Colon (tissue), 2 donors: ENCODE results near the gene C16orf78.

Source experiments
- FAIRE-seq: peaks from 2 replicates; lab custom pipeline; 2012; peaks lifted over from hg19 to GRCh38; lab: Jason Lieb, UNC
- donor health status: control.
- donor health status: control.

Gene C16orf78, protein sequence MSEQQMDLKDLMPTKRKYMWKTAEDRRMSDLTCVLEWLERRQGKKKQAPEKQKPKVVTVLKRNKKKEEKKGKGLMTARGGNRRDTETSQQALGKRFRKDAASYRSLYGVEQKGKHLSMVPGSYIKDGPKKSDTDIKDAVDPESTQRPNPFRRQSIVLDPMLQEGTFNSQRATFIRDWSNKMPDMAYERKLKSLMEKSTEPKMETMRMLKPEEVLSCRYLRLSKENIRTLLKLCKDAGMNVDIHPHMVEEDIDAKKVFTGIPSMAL

DNA sequence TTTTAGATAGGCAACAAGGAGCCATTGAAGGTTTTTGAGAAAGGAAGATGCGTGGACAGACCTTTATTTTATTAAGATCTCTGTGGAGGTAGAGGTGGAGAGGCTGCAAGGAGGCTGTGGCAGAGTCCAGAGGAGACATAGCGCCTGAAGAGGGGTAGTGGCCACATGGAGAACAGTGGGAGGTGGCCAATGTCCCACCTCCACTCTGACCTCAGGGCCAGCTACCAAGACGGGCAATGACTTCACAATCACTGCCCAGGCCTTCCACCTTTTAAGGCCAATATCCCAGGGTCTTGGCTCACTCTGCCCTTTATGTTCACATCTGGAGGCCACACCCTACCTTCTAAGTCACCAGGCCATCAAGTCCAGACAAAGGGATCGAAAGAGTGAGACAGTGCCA lies at the start of gene C16orf78:
TSS of gene C16orf78 (plus strand) at position 301 of the 400 bp plus-strand sequence. CDS start 136 bp downstream, outside the sequence.
- FAIRE-seq = no peak

DNA sequence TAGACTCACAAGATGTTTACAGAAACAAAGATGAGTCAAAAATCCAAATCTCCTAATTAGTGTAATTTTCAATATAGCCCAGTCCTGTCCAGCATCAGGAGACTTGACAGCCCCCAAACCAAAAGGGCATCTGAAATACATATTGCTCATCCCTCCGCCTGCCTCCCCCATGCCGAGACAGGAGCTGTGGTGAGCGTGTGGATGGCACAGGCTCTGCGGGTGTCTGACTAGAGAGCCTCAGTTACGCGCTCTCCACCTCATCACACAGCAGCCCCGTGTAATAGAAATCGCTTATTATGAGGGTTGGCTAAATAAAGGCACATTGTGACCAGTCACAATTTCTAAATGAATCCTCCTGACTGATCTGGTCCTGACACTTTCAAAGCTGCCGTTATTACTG lies 48.9 kb upstream of the C16orf78 start:
- FAIRE-seq = no peak

DNA sequence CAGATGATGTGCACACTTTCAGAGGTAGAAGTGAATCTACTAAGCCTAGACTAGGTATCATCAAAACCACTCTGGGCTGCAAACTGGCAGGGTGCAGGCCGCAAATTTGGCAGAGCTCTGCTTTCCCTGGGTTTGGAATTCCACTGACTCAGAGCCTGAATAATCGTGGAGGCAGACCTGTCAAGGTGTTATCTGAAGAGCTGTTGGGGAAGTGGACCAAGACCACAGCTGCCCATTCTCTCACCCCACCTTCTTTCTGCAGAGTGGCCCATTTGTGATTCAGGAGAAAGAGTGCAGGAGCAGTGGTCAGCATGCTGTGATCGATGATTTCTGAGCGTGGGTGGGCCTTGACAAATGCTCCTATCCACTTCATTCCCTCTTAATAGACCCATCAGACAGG lies 46.1 kb upstream of the C16orf78 start:
- no peak for FAIRE-seq

DNA sequence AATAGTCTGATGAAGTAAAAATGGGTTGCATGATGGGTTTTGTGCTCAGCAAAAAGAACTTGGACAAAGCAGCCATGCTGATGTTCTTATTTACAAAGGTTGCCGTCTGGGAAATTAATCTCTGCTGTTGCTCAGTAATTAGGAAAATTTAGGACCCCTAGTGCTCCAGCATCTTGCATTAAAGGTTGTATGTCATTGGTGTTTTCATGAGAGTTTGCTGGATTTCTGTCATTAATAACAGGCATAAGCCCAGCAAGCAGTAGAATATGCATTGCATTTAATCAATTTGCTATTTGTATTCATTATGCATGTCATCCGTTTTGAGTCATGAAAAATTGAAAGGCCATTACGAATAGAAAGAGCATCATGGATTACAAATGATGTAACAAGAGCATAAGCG lies 45.3 kb upstream of the C16orf78 start:
- FAIRE-seq = no peak

DNA sequence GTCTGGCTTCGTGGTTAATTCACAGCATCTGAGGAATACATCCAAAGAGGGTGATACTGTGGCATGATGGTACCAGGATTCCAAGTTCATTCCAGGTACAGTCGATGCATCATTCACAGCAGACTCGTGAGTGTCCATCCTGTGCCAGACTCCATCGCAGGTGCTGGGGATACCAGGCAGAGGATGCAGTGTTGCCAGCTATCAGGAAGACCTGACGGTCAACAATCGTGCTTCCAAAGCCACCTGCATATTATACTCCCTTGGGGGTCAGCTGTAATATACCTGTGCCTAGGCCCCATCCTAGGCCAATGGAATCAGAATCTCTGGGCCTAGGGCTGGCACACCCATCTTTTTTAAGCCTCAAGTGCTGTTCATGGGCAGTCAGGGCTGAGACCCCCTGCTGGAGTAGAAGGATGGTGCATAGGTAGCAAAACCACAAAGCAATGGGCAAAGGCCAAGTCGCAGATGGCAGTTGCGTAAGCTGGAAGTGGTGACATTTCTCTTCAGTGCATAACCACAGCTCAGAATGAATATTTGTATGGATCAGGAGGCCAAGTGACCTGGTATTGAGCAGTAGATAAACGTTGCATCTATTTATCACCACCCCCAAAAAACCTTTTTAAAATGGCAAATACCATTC lies 42.9 kb upstream of the C16orf78 start:
- no peak for FAIRE-seq

DNA sequence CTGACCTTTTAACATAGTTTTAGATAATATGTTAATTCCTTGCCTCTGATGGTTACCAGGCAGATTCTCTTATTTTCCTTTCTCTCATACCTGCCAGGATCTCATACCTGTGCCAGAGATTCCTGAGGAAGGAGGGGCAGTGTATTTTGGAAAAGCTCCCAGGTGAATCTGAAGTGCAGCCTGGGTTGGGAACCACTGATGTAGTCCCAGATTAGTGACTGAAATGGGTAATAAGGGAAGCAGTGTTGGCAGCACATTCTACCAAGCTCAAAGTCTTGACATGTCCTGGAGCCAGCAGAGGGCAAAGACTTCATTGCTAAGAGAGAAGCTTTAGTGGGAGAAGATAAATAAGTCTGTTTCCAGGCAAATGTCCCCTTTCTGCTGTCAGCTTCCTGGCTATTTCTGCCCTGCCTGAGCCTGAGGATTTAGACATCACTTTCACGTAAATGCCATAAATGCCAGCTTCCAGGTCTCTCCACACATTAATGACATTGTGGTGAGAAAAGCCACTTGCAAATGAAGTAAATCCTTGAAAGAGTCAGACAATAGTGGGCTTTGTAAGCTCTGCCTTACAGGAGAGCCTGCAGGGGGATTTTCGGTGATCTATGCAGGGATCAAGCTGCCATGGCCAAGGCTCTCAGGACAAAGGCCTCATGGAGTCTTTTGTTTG lies 40.9 kb upstream of the C16orf78 start:
- FAIRE-seq = no peak

DNA sequence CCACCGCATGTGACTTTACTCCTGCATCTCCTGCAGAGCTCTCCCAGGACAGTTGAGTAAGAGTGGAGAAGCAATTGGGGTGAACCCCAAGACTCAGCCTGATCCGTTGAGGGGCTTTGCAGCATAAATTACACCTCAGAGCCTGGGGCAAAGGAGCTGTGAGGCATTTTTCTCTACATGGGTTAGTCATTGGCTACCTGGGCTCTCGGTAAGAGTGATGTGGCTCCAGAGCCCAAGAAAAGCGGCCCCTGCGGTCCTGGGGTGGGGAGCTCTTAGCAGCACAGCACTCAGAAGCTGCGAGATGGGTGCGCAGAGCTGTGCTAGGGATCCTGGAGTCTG lies 40.4 kb upstream of the C16orf78 start:
- no peak for FAIRE-seq

DNA sequence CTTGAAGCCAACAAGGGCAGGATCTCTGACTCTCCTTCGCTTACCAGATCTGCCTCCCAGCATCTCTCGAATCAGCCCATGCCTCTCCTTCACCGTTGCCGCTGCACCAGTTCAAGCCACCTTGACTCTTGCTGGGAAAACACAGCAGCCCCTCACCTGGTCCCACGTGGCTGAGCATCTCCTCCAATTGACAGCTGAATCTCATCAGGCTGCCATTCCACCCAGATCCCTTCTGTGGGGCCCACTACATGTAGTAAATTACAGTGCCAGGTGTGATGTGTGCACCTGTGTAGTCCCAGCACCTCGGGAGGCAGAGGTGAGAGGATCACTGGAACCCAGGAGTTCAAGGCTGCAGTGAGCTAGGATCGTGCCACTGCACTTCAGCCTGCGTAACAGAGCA lies 37.8 kb upstream of the C16orf78 start:
- no peak for FAIRE-seq

DNA sequence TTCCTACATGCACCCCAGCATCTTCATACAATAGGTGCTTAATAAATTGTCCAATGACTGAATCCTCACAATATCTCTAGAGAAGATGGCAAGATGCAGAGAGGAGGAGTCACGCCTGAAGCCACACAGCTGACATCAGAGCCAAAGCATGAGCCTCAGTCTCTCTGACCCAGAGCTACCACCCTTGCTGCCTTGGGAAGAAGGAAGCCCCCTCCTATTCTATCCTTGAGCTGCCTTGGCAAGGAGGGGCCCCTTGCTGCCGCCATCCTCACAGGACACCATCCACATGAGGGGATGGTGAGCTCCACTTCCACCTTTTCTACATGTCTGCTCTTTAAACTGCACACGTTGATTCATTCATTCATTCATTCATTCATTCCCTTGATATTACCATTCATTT lies 37.0 kb upstream of the C16orf78 start:
- no peak for FAIRE-seq

DNA sequence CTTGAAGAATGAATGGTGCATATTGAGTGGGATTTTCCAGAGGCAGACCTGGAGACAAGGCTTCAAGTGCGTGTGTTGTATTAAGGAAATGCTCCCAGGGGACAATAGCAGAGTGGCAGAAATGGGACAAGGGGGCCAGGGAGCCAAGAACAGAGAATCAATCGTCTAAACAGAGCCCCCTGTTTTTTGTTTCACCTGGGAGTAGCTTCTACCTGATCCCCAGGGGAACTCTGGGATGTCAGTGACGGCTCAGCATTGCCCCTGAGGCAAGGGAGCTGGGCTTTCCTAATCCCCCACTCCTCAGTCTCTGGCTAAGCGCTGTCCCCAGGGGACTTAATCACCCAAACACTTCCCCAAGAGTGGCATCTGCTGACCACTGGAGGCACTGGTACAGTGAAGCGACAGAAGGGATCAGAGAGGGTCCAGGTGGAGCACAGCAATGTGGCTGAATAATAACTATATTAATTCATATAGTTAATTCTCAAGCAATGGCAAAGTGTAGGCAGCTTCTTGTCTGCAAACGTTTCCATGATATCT lies 35.7 kb upstream of the C16orf78 start:
- no peak for FAIRE-seq

DNA sequence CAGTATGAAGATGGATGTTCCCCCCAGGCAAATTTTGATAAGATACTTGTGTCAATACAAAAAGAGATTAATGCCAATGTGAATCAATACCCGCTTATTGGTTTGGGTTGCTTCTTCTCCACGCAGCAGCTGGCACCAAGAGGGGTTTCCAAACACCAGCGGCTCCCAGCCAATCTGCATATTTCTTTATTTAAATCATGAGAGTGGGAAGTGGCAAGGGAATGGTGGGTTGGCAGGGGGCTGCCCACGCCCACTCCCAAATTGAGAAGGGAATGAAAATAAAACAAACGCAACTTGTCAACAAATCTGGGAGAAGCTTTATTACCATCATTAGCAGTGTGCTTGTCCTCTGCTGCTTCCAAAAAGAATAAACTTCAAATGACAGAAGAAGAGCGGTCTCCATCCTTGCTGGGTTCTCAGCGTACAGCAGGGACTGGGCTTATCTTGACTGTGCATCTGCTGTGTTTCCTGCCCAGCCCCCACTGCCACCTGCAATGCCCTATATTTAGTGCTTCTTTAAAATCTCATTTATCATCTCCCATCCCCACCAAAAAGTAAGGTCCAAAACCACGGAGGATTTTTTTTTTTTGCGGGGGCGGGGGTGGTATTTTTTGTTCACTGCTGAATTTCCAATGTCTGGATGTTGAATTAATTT lies 34.9 kb upstream of the C16orf78 start:
- no peak for FAIRE-seq

DNA sequence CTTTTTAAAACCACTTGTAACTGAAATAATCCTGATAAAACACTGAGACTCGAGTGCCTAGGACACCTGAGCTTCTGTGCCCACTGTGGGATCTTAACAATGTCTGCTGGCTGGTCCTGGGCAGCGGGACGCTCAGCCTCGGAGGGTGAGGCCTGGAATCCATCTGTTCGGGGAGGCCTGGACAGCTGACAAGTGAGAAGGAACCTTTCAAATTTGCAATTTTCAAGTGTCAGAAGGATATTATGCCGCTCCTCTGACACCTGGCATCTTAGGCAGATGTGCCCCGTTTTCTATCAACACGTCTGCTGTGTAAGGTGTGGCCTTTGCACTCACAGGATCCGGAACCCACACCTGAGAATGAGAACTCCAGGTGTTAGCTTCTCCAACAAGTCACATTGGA lies 33.1 kb upstream of the C16orf78 start:
- no peak for FAIRE-seq

DNA sequence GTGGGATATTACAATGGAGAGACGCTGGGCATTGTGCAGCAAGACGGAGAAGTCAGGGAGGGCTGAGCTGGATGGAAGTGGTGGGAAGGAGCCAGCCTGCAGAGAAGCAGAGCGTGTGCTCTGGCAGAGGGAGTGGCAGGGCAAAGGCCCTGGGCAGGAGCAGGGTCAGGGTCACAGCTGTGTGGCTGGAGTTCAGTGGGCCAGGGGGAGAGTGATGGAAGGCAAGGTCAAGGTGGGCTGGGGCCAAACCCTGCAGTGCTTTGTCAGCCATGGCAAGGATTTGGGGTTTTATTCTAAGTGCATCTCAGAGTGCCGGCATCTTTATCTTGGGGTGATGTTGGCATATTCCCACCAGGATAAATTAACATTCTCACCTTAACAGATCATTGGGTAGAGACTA lies 31.9 kb upstream of the C16orf78 start:
- no peak for FAIRE-seq

DNA sequence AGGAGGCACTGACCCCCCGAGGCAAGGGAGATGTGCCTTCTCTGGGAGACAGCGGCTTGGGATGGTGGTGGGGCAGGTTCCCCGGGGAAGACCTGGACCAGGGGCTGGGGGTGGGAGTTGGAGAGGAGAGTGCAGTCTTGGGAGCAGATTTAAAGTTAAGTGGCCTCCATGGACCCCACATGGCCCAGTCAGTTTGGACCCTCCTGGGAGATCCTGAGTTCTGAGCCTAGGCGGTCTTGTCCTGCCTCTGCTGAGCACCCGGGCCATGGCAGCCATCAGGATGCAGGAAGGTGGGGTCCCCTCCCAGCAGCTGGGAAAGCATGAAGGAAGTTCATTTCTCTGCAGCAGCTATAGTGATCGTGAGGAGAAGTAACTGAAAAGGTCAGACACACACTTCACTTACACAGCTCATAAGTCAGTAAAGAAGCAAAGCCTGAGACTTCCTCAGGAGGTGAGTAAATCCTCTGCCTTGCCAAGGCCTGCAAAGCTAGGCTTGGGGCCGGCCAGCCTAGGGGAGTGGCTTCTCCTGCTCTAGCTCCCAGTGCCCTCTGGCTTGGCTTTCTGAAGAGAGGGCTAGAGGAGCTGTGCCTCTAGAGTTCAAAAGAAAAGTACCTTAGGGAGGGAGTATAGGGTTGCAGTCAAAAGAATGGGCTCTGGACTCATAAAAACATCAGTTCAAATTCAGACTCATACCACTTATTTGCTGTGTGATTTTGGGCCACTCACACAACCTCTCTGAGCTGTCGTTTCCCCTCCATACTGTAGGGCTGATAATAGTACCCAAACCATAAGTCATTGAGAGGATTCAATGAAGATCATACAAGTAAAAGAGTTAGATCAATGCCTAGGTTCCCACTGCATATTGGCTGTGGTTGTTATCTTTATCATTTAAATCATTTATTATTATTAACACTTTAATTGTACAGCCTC lies 31.0 kb upstream of the C16orf78 start:
- FAIRE-seq = no peak

DNA sequence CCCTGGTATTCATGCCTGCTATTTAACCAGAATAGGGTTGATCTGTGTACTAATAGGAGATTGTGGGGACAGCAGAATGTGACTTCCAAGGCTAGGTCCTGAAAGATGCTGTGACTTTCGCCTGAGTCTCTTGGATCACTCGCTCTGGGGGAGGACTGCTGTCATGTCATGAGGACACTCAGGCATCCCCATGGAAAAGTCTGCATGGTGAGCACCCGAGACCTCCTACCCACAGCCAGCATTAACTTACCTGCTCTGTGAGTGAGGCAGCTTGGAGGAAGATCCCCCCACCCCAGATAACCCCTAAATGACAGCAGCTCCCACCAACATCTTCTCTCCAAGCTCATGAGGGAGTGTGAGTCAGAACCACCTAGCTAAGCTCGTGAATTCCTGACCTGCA lies 30.3 kb upstream of the C16orf78 start:
- FAIRE-seq = no peak

DNA sequence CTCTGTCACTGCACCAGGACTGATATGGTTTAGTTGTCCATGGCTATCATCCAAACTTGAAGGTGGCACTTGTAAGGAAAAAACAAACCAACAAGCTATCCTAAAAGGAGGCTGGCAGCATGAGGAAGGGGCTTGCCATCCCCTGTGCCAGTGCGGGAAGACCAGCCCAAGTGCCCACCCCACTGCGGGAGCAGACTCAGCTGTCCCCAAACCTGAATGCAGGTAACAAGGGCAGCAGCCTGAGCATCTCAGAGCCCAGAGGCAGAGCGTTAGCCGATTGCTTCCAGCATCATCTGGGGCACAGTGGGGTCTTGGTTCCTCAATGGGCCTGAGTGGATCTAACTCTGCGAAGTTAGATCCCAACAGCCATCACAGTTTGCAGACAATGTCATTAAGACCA lies 29.2 kb upstream of the C16orf78 start:
- FAIRE-seq = no peak

DNA sequence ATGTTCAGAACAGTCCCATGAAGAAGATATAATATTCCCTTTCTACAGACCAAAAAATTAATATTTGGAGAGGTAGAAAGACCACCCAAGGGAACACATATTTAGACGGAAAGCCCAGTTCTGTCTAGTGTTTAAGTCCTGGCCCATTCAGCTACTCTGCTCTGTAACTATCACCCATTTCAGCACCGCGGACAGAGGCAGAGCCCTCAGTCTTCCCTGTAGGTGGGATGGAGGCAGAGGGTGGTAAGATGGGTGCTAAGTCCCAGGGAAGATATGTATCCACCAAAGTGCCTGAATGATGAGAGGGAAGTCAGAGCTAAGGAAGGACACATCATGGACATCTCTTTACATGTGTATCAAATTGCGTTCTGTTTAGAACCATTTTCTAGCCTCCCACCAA lies 27.8 kb upstream of the C16orf78 start:
- FAIRE-seq = no peak

DNA sequence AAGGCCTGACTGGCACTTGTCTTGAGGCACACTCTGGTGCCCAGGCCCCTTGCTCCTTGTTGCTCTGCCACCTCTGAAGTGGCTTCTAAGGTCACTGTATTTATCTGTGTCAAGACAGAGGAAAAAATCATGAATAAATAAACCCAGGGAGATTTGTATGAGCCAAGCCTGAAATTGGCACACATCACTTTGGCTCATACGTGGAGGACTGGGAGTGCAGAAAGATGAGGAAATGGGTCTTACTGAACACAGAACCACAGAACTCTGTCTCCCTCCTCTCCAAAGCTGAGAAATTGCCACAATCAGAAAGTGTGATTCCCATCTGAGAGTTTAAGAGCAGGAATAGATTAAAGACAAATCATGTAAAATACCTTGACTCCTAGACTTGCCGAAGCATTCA lies 27.1 kb upstream of the C16orf78 start:
- FAIRE-seq = no peak

DNA sequence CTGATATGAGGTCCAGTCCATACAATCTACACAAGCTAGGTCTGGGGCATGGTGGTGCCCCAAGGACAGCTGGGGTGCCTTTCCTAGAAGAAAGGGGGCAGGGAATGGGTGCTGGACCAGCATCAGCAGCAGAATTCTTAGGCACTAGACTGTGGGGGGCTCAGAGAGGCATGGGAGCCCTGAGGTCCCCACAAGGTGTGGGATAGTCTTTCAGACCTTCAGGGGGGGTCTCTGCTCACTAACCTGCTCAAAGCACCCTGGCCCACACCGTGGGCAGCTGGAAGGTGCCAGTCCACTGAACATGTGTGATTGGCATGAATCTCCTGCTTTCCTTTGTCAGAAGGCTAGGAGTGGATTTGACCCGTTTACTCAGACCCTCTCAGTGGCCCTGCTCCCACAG lies 26.1 kb upstream of the C16orf78 start:
- no peak for FAIRE-seq

DNA sequence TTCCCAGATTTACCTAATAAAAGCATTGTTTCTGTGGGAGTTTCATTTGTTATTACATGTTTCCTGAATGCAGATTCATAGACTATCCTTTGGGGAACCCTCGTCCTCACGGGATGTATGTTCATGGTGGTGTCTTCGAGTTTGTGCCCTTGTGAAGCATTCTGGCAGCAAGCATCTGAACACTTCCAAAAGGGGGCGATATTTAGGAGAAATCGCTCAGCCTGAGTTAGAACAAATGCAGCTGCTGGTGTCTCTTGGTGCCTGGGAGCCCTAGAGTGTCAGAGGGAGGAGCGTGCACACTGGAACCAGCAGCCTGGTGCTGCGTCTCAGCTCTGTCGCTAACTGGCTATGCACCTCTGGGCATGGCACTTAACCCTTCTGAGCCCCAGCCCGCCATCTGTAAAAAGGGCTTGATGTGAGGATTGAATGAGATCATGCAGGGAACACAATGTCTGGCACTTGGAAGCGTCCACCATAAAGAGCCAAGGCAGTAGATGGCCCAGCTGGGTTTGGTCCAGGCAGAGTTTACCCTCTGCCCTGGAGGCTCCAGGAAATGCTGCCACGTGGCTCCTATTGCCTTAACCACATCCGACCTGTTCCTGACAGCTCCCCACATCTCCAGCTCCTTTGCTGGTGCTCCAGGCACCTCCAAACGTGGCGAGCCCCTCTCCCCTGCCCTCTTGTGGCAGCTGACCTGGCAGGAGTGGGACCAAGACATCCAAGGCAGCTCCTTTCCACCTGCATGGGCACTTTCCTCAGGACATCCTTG lies 25.0 kb upstream of the C16orf78 start:
- no peak for FAIRE-seq
